Measurements from ENCODE around the gene ADI1.
"Not testable (repeated sequence)": the region's sequence is repeated elsewhere in the genome, so short reads cannot be mapped to it uniquely, and the experiment has no call there.

Gene ADI1

DNA sequence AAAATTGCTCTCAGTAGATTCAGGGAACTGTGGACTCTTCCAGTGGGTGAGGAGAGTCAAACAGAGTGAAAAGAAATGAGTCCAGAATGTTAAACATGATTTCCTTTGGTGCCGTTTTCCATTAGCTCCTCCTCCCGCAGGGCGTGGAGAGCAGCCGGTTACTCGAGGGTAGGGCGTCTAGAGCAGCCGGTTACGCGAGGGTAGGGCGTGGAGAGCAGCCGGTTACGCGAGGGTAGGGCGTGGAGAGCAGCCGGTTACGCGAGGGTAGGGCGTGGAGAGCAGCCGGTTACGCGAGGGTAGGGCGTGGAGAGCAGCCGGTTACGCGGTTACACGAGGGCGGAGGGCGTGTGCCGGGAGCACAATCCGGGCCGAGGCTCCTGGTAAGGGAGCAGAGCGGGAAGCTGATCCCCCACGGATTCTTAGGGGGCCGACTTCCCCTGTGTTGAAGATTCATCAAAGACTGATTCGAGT is 70.9 kb downstream of the ADI1 start:
- not testable (repeated sequence) for DNase-seq (ENCODE audit: low read depth in 2 of 2)

DNA sequence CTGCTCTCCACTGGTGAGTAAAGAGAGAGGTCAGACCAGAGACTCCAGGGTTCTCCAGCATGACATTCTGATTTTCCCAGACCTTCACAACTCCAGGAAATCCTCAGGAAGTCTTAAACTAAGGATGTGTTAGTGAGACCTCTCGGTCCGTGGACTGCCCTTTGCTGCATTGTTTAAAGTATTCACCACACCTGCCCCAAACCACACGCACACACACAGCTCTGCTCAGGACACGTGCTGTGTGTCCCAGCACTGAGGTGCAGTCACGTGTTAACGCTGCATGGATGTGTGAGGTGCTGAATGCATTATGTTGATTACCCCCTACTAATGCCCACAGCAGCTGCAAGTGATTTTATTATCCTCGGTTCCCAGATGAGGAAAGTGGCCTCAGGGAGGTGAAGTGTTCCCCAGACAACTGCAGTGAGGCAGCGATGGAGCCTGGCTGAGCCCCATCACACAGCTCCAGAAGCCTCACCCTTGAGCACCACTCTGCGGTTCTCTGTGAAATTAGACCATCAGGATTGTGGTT is 71.5 kb downstream of the ADI1 start:
- DNase-seq (ENCODE audit: low read depth in 2 of 2), result no peak

Measured in fibroblast of skin of left quadriceps (primary cell).